ENCODE data around the gene ENG.

Gene ENG

DNA sequence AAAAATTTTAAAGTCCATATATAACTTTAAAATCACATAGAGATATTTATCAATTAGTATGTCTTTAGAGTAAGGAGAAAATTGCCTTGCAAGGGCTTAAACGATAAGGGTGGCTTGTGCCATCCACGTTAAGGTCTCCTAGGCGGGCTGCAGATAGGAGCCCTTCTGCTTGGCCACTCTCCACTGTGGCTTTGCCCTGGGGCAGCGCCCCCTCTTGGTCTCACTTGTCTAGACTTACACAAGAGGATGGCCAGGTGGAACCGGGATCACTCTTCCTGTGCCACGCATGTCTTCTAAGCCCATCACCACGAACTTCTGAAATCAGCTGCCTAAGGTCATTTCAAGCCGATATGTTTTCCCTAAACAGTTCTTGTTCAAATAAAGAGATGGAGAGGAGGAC is 48.8 kb downstream of the ENG start:
- no peak overlapping the region for H3K27ac ChIP-seq (ENCODE audit: extremely low read depth, low read depth, low read length)
- no peak overlapping the region for H3K4me3 ChIP-seq (ENCODE audit: low read depth, low read length)
- H3K36me3 ChIP-seq (ENCODE audit: control insufficient read depth in 2 of 2, insufficient read depth in 1 of 2, low read length in 2 of 2) = peaks cover 4 to 51% of the 10 kb centered on the region in 2 experiments; a peak in 2 of 3 replicates
- TF ChIP-seq ZIC2 (tag by site-specific recombination; IDR thresholded peaks at IDR 0.05) (no peak), PRDM6 (tag by site-specific recombination; IDR thresholded peaks at IDR 0.05) (no peak), ZNF837 (tag by site-specific recombination; IDR thresholded peaks at IDR 0.05) (no peak), ZNF416 (tag by site-specific recombination; IDR thresholded peaks at IDR 0.05) (no peak), ZNF214 (tag by site-specific recombination; IDR thresholded peaks at IDR 0.05; ENCODE audit: borderline replicate concordance) (no peak), ZNF510 (tag by site-specific recombination; IDR thresholded peaks at IDR 0.05; ENCODE audit: insufficient replicate concordance) (no peak), KLF1 (tag by site-specific recombination; IDR thresholded peaks at IDR 0.05) (no peak), ZNF626 (tag by site-specific recombination; IDR thresholded peaks at IDR 0.05) (no peak), ZNF529 (tag by site-specific recombination; IDR thresholded peaks at IDR 0.05; ENCODE audit: insufficient replicate concordance) (no peak), HOXA7 (CRISPR knock-in tag; IDR thresholded peaks at IDR 0.05; ENCODE audit: borderline replicate concordance) (no peak), PRDM10 (tag by site-specific recombination; IDR thresholded peaks at IDR 0.05) (no peak), ZNF138 (tag by site-specific recombination; IDR thresholded peaks at IDR 0.05; ENCODE audit: borderline replicate concordance) (no peak), HIC1 (tag by site-specific recombination; IDR thresholded peaks at IDR 0.05) (no peak), YY2 (tag by site-specific recombination; IDR thresholded peaks at IDR 0.05) (no peak), ZFP37 (tag by site-specific recombination; IDR thresholded peaks at IDR 0.05) (no peak)
- TF ChIP-seq, protein P1, sequence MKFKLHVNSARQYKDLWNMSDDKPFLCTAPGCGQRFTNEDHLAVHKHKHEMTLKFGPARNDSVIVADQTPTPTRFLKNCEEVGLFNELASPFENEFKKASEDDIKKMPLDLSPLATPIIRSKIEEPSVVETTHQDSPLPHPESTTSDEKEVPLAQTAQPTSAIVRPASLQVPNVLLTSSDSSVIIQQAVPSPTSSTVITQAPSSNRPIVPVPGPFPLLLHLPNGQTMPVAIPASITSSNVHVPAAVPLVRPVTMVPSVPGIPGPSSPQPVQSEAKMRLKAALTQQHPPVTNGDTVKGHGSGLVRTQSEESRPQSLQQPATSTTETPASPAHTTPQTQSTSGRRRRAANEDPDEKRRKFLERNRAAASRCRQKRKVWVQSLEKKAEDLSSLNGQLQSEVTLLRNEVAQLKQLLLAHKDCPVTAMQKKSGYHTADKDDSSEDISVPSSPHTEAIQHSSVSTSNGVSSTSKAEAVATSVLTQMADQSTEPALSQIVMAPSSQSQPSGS (tag by site-specific recombination; IDR thresholded peaks at IDR 0.05; ENCODE audit: low read depth) = no peak
- TF ChIP-seq, protein P2, sequence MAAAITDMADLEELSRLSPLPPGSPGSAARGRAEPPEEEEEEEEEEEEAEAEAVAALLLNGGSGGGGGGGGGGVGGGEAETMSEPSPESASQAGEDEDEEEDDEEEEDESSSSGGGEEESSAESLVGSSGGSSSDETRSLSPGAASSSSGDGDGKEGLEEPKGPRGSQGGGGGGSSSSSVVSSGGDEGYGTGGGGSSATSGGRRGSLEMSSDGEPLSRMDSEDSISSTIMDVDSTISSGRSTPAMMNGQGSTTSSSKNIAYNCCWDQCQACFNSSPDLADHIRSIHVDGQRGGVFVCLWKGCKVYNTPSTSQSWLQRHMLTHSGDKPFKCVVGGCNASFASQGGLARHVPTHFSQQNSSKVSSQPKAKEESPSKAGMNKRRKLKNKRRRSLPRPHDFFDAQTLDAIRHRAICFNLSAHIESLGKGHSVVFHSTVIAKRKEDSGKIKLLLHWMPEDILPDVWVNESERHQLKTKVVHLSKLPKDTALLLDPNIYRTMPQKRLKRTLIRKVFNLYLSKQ (tag by site-specific recombination; IDR thresholded peaks at IDR 0.05; ENCODE audit: borderline replicate concordance) = no peak
- TF ChIP-seq, protein P3, sequence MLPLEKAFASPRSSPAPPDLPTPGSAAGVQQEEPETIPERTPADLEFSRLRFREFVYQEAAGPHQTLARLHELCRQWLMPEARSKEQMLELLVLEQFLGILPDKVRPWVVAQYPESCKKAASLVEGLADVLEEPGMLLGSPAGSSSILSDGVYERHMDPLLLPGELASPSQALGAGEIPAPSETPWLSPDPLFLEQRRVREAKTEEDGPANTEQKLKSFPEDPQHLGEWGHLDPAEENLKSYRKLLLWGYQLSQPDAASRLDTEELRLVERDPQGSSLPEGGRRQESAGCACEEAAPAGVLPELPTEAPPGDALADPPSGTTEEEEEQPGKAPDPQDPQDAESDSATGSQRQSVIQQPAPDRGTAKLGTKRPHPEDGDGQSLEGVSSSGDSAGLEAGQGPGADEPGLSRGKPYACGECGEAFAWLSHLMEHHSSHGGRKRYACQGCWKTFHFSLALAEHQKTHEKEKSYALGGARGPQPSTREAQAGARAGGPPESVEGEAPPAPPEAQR (tag by site-specific recombination; IDR thresholded peaks at IDR 0.05) = no peak
- H3K4me1 ChIP-seq (ENCODE audit: control insufficient read depth, insufficient read depth, low read length) = peaks cover 6% of the 10 kb centered on the region; the same call in 1 of the 2 replicates
- H3K9me3 ChIP-seq (ENCODE audit: control insufficient read depth, insufficient read depth, low read depth, low read length) = no peaks in the 10 kb centered on the region
- POLR2A ChIA-PET = interaction anchor here (1.4 kb wide), 1 partner anchor 71 kb away, joined by 3 read pairs; the partner anchor contains the start of gene TOR2A
- CTCF ChIA-PET = interaction anchor here (0.6 to 1.8 kb wide), 16 partner anchors 12 to 768 kb away, joined by 3 to 9 read pairs (median 4); partner anchors contain the start of genes CDK9 and TOR2A

Measured in HEK293 (cell line).